H9 (cell line): ENCODE data around the gene ACSM3. TPM values are rescaled to one million over a fixed set of nuclear protein-coding genes. Genes with fewer than 3 reads are reported as not detected.

ENCODE experiments used
- DNase-seq: peaks from one replicate; pipeline ENCODE4 v3.0.0-alpha.2; 2017
- H2AFZ ChIP-seq: one replicate; pipeline ENCODE4 v1.6.1; 2013; ENCODE audit warnings: mild to moderate bottlenecking, low read length, control low read depth, moderate library complexity
- H2AK5ac ChIP-seq: 2 replicates; pipeline ENCODE4 v1.6.1; 2013; ENCODE audit warnings: low read length, control low read depth, mixed read lengths; ENCODE audit not compliant: insufficient read length
- H2BK120ac ChIP-seq: one replicate; pipeline ENCODE4 v1.6.1; 2013; ENCODE audit warnings: low read depth, mild to moderate bottlenecking, low read length, control low read depth, inconsistent platforms; ENCODE audit not compliant: poor library complexity, severe bottlenecking
- H2BK12ac ChIP-seq: 2 replicates; pipeline ENCODE4 v1.6.1; 2013; ENCODE audit warnings: low read length, control low read depth, mixed read lengths, low read depth; ENCODE audit not compliant: insufficient read length
- H2BK15ac ChIP-seq: 2 replicates; pipeline ENCODE4 v1.6.1; 2013; ENCODE audit warnings: low read depth, low read length, control low read depth
- H2BK20ac ChIP-seq: one replicate; pipeline ENCODE4 v1.6.1; 2013; ENCODE audit warnings: low read depth, mild to moderate bottlenecking, low read length, control low read depth, inconsistent platforms; ENCODE audit not compliant: poor library complexity, severe bottlenecking
- H2BK5ac ChIP-seq: 2 replicates; pipeline ENCODE4 v1.6.1; 2013; ENCODE audit warnings: low read length, control low read depth, mixed read lengths; ENCODE audit not compliant: insufficient read length
- H3K14ac ChIP-seq: 2 replicates; pipeline ENCODE4 v1.6.1; 2013; ENCODE audit warnings: low read length, control low read depth; ENCODE audit not compliant: insufficient read depth
- H3K18ac ChIP-seq: 2 replicates; pipeline ENCODE4 v1.6.1; 2013; ENCODE audit warnings: low read depth, mild to moderate bottlenecking, mixed read lengths, low read length, control low read depth; ENCODE audit not compliant: insufficient read length
- H3K23ac ChIP-seq: 2 replicates; pipeline ENCODE4 v1.6.1; 2013; ENCODE audit warnings: low read length, control low read depth, mixed read lengths, low read depth; ENCODE audit not compliant: insufficient read length
- H3K23me2 ChIP-seq: 2 replicates; pipeline ENCODE4 v1.6.1; 2013; ENCODE audit warnings: low read depth, mild to moderate bottlenecking, mixed read lengths, low read length, control low read depth; ENCODE audit not compliant: insufficient read length, poor library complexity, severe bottlenecking
- H3K27ac ChIP-seq: 2 replicates; pipeline ENCODE4 v1.5.1; 2013; ENCODE audit warnings: low read length, control low read depth, mixed read lengths, low read depth; ENCODE audit not compliant: insufficient read length
- H3K27me3 ChIP-seq: 2 replicates; pipeline ENCODE4 v1.6.1; 2013; ENCODE audit warnings: low read length, control low read depth, inconsistent platforms; ENCODE audit not compliant: insufficient read depth
- H3K4ac ChIP-seq: 2 replicates; pipeline ENCODE4 v1.6.1; 2013; ENCODE audit warnings: low read depth, mild to moderate bottlenecking, control low read depth, inconsistent platforms, low read length, moderate library complexity
- H3K4me1 ChIP-seq: 2 replicates; pipeline ENCODE4 v1.6.1; 2013; ENCODE audit warnings: low read length, control low read depth, inconsistent platforms; ENCODE audit not compliant: insufficient read depth
- H3K4me2 ChIP-seq: 2 replicates; pipeline ENCODE4 v1.6.1; 2013; ENCODE audit warnings: low read length, control low read depth, mixed read lengths; ENCODE audit not compliant: insufficient read length, insufficient read depth
- H3K56ac ChIP-seq: 2 replicates; pipeline ENCODE4 v1.6.1; 2013; ENCODE audit warnings: low read depth, mild to moderate bottlenecking, mixed read lengths, low read length, control low read depth; ENCODE audit not compliant: insufficient read length
- H3K79me1 ChIP-seq: 2 replicates; pipeline ENCODE4 v1.6.1; 2013; ENCODE audit warnings: low read depth, mild to moderate bottlenecking, moderate library complexity, low read length, control low read depth, inconsistent platforms; ENCODE audit not compliant: insufficient read depth, poor library complexity, severe bottlenecking
- H3K79me2 ChIP-seq: 2 replicates; pipeline ENCODE4 v1.6.1; 2013; ENCODE audit warnings: low read length, control low read depth, inconsistent platforms; ENCODE audit not compliant: insufficient read depth
- H3K9ac ChIP-seq: 2 replicates; pipeline ENCODE4 v1.6.1; 2013; ENCODE audit warnings: low read length, control low read depth, mixed read lengths; ENCODE audit not compliant: insufficient read length; ENCODE audit errors: extremely low read depth
- H3K9me3 ChIP-seq: one replicate; pipeline ENCODE4 v1.6.1; 2013; ENCODE audit warnings: low read depth, low read length, inconsistent platforms; ENCODE audit not compliant: control insufficient read depth
- H3T11ph ChIP-seq: one replicate; pipeline ENCODE4 v1.6.1; 2013; ENCODE audit warnings: mild to moderate bottlenecking, low read length, control low read depth, inconsistent platforms
- H4K20me1 ChIP-seq: one replicate; pipeline ENCODE4 v1.6.1; 2013; ENCODE audit not compliant: control insufficient read depth, insufficient read length, insufficient read depth
- H4K5ac ChIP-seq: 2 replicates; pipeline ENCODE4 v1.6.1; 2013; ENCODE audit warnings: low read depth, mild to moderate bottlenecking, mixed read lengths, low read length, control low read depth; ENCODE audit not compliant: insufficient read length
- H4K8ac ChIP-seq: replicated peaks from 2 replicates; pipeline ENCODE4 v1.6.1; 2013; ENCODE audit warnings: low read length, control low read depth, mixed read lengths, low read depth; ENCODE audit not compliant: insufficient read length
- H4K91ac ChIP-seq: 2 replicates; pipeline ENCODE4 v1.6.1; 2013; ENCODE audit warnings: low read depth, mild to moderate bottlenecking, moderate library complexity, mixed read lengths, low read length, control low read depth; ENCODE audit not compliant: insufficient read length
- H3K27ac Mint-ChIP-seq, 3 experiments: 2 replicates in 2 of 3; 3 replicates in 1 of 3; pipeline ENCODE4 v1.8.0; 2020 to 2021; ENCODE audit warnings: mixed read lengths in 3 of 3, mild to moderate bottlenecking in 1 of 3, moderate library complexity in 1 of 3
- H3K27me3 Mint-ChIP-seq: 2 replicates; pipeline ENCODE4 v1.8.0; 2021; ENCODE audit warnings: low read depth, mild to moderate bottlenecking, moderate library complexity, mixed read lengths
- H3K36me3 Mint-ChIP-seq, 3 experiments: 2 replicates in 2 of 3; 3 replicates in 1 of 3; pipeline ENCODE4 v1.8.0; 2020 to 2021; ENCODE audit warnings: low read depth in 3 of 3, mixed read lengths in 3 of 3; ENCODE audit not compliant: insufficient read depth in 1 of 3
- H3K4me1 Mint-ChIP-seq, 2 experiments: 2 replicates each; pipeline ENCODE4 v1.8.0; 2020; ENCODE audit warnings: mixed read lengths in 2 of 2
- H3K4me3 Mint-ChIP-seq, 2 experiments: 2 replicates in 1 of 2; 3 replicates in 1 of 2; pipeline ENCODE4 v1.8.0; 2020 to 2021; ENCODE audit warnings: mild to moderate bottlenecking in 2 of 2, mixed read lengths in 2 of 2, moderate library complexity in 1 of 2
- H3K9me3 Mint-ChIP-seq, 2 experiments: 2 replicates in 1 of 2; 3 replicates in 1 of 2; pipeline ENCODE4 v1.8.0; 2020; ENCODE audit warnings: mild to moderate bottlenecking in 2 of 2, mixed read lengths in 2 of 2, moderate library complexity in 1 of 2
- CTCF ChIP-seq: fragments of 200-600 bp; sonication (generic); conservative IDR thresholded peaks from 3 replicates; pipeline ENCODE4 v1.8.0; 2021; ENCODE audit warnings: antibody characterized with exemption, mild to moderate bottlenecking
- WGBS: extraction: QIAGEN DNeasy Blood & Tissue Kit; methylation state at CpG from one replicate; pipeline ENCODE4 v1.1.7; 2013; ENCODE audit warnings: missing lambda C conversion rate, low lambda C conversion rate, mixed read lengths; ENCODE audit not compliant: insufficient read length; ENCODE audit errors: extremely low coverage; 5-methylcytosine and 5-hydroxymethylcytosine counted together
- total RNA-seq: library from RNA; stranded (reverse); gene quantifications from 2 replicates; pipeline ENCODE4 v1.2.1, GENCODE V29; 2021

The ACSM3 gene
- total RNA-seq, 1 experiment from 2014 or later = 3.1 TPM

- H3K9ac ChIP-seq = no peak overlapping the region
- no peaks in the 10 kb centered on the region for H4K20me1 ChIP-seq
- H3K9me3 ChIP-seq = no peaks in the 10 kb centered on the region
- H2BK12ac ChIP-seq = no peak overlapping the region
- H3K4ac ChIP-seq = no peak overlapping the region
- H2AK5ac ChIP-seq = no peak overlapping the region
- no peak overlapping the region for H3K18ac ChIP-seq
- no peak overlapping the region for H3T11ph ChIP-seq
- no peak overlapping the region for H2BK5ac ChIP-seq
- peaks cover 19% of the 10 kb centered on the region for H3K27me3 Mint-ChIP-seq
- DNase-seq = no peak
- TF ChIP-seq CTCF = no peak
- H3K79me2 ChIP-seq = no peaks in the 10 kb centered on the region
- no peaks in the 10 kb centered on the region for H3K27me3 ChIP-seq
- H3K36me3 Mint-ChIP-seq = peaks cover 0 to 11% (median 6%) of the 10 kb centered on the region in 3 experiments; a peak in 4 of 7 replicates
- H3K23ac ChIP-seq = no peak overlapping the region
- no peak overlapping the region for H3K14ac ChIP-seq
- H3K4me2 ChIP-seq = no peak overlapping the region
- peaks cover 20 to 22% of the 10 kb centered on the region in 2 experiments for H3K9me3 Mint-ChIP-seq
- no peak overlapping the region for H2BK120ac ChIP-seq
- H2BK15ac ChIP-seq = no peak overlapping the region
- H2BK20ac ChIP-seq = no peak overlapping the region
- no peak overlapping the region for H3K56ac ChIP-seq
- H2AFZ ChIP-seq = no peak overlapping the region
- 0 out of 4 replicates have a peak, but pooled peaks cover 0 to 3% of the 10 kb centered on the region in 2 experiments for H3K4me1 Mint-ChIP-seq
- no peaks in the 10 kb centered on the region for H3K23me2 ChIP-seq
- no peaks in the 10 kb centered on the region for H3K79me1 ChIP-seq
- no peak overlapping the region for H3K27ac ChIP-seq
- H4K91ac ChIP-seq = no peak overlapping the region
- H4K8ac ChIP-seq = no peak overlapping the region
- H3K27ac Mint-ChIP-seq = no peak overlapping the region
- no peaks in the 10 kb centered on the region for H3K4me1 ChIP-seq
- H3K4me3 Mint-ChIP-seq = no peak overlapping the region
- no peak overlapping the region for H4K5ac ChIP-seq
- WGBS = no CpG with 5 or more reads among the region's 1 CpG
These were observed 13.3 kb upstream of the ACSM3 start for GRCh38 chr16:20750558-20750957.
